ENCODE measurements around the gene HS6ST3. TPM values are rescaled to one million over a fixed set of nuclear protein-coding genes. Genes with fewer than 3 reads are reported as not detected.
"Not testable (repeated sequence)": the region's sequence is repeated elsewhere in the genome, so short reads cannot be mapped to it uniquely, and the experiment has no call there.

The HS6ST3 gene
- total and polyA plus RNA-seq, 9 of the 15 experiments (the other 6 are each of a cell fraction or from before 2014, with no cell fraction given): not detected

DNA sequence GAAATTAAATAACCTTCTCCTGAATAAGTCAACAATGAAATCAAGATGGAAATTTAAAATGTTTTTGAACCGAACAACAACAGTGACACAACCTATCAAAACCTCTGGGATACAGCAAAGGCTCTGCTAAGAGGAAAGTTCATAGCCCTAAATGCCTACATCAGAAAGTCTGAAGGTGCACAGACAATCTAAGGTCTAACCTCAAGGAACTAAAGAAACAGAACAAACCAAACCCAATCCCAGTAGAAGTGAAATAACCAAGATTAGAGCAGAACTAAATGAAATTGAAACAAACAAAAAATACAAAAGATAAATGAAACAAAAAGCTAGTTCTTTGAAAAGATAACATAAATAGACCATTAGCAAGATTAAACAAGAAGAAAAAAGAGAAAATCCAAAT, 45.7 kb upstream of the HS6ST3 start (continued):
- TF ChIP-seq, protein P1, sequence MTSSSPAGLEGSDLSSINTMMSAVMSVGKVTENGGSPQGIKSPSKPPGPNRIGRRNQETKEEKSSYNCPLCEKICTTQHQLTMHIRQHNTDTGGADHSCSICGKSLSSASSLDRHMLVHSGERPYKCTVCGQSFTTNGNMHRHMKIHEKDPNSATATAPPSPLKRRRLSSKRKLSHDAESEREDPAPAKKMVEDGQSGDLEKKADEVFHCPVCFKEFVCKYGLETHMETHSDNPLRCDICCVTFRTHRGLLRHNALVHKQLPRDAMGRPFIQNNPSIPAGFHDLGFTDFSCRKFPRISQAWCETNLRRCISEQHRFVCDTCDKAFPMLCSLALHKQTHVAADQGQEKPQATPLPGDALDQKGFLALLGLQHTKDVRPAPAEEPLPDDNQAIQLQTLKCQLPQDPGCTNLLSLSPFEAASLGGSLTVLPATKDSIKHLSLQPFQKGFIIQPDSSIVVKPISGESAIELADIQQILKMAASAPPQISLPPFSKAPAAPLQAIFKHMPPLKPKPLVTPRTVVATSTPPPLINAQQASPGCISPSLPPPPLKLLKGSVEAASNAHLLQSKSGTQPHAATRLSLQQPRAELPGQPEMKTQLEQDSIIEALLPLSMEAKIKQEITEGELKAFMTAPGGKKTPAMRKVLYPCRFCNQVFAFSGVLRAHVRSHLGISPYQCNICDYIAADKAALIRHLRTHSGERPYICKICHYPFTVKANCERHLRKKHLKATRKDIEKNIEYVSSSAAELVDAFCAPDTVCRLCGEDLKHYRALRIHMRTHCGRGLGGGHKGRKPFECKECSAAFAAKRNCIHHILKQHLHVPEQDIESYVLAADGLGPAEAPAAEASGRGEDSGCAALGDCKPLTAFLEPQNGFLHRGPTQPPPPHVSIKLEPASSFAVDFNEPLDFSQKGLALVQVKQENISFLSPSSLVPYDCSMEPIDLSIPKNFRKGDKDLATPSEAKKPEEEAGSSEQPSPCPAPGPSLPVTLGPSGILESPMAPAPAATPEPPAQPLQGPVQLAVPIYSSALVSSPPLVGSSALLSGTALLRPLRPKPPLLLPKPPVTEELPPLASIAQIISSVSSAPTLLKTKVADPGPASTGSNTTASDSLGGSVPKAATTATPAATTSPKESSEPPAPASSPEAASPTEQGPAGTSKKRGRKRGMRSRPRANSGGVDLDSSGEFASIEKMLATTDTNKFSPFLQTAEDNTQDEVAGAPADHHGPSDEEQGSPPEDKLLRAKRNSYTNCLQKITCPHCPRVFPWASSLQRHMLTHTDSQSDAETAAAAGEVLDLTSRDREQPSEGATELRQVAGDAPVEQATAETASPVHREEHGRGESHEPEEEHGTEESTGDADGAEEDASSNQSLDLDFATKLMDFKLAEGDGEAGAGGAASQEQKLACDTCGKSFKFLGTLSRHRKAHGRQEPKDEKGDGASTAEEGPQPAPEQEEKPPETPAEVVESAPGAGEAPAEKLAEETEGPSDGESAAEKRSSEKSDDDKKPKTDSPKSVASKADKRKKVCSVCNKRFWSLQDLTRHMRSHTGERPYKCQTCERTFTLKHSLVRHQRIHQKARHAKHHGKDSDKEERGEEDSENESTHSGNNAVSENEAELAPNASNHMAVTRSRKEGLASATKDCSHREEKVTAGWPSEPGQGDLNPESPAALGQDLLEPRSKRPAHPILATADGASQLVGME (CRISPR knock-in tag; IDR thresholded peaks at IDR 0.05): no peak
- TF ChIP-seq BRCA1 (IDR thresholded peaks at IDR 0.05) (no peak), BRCA1 (CRISPR knock-in tag; IDR thresholded peaks at IDR 0.05) (no peak)

DNA sequence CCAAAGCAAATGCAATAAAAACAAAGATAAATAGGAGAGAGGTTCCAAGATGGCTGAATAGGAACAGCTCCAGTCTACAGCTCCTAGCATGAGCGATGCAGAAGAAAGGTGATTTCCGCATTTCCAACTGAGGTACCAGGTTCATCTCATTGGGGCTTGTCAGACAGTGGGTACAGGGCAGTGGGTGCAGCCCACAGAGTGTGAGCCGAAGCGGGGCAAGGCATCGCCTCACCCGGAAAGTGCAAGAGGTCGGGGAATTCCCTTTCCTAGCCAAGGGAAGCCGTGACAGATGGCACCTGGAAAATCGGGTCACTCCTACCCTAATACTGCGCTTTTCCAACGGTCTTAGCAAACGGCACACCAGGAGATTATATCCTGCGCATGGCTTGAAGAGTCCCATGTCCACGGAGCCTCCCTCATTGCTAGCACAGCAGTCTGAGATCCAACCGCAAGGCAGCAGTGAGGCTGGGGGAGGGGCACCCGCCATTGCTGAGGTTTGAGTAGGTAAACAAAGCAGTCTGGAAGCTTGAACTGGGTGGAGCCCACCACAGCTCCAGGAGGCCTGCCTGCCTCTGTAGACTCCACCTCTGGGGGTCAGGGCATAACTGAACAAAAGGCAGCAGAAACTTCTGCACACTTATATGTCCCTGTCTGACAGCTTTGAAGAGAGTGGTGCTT, 43.3 kb upstream of the HS6ST3 start:
- CTCF ChIA-PET (ENCODE audit: low intra/inter-chr PET ratio); H3K4me2 ChIP-seq (ENCODE audit: insufficient read depth, low read length); H3K9me1 ChIP-seq (ENCODE audit: control insufficient read depth, insufficient read depth, low read length); FAIRE-seq; POLR2A ChIA-PET; H2AFZ ChIP-seq (ENCODE audit: low read depth, low read length); H3K27ac ChIP-seq (ENCODE audit: extremely low read depth, low read depth, low read length); H4K20me1 ChIP-seq (replicated peaks; ENCODE audit: control insufficient read depth, insufficient read depth, low read length); H3K9me3 ChIP-seq (replicated peaks; ENCODE audit: control insufficient read depth, insufficient read depth, low read depth, low read length); H3K36me3 ChIP-seq (ENCODE audit: control insufficient read depth, insufficient read depth, low read length); H3K4me1 ChIP-seq (replicated peaks in 1 of 2; ENCODE audit: control insufficient read depth in 2 of 2, insufficient read depth in 2 of 2, low read length in 2 of 2); intact Hi-C loops (cut with micrococcal nuclease); H3K9ac ChIP-seq (ENCODE audit: insufficient read depth in 1 of 2, low read depth in 2 of 2, low read length in 2 of 2); BruUV-seq (replicated peaks); DNase-seq (ENCODE audit: extremely low read depth in 1 of 4, low spot score in 3 of 4); H3K27me3 ChIP-seq (ENCODE audit: control insufficient read depth in 2 of 2, insufficient read depth in 2 of 2, low read length in 2 of 2); H3K4me3 ChIP-seq; in situ Hi-C loops (cut with MboI); ATAC-seq: not testable (repeated sequence)
- 93% methylated on average over 8 of the region's 16 CpGs for WGBS (ENCODE audit: insufficient coverage, low coverage, missing lambda C conversion rate)
- TF ChIP-seq, protein P2, sequence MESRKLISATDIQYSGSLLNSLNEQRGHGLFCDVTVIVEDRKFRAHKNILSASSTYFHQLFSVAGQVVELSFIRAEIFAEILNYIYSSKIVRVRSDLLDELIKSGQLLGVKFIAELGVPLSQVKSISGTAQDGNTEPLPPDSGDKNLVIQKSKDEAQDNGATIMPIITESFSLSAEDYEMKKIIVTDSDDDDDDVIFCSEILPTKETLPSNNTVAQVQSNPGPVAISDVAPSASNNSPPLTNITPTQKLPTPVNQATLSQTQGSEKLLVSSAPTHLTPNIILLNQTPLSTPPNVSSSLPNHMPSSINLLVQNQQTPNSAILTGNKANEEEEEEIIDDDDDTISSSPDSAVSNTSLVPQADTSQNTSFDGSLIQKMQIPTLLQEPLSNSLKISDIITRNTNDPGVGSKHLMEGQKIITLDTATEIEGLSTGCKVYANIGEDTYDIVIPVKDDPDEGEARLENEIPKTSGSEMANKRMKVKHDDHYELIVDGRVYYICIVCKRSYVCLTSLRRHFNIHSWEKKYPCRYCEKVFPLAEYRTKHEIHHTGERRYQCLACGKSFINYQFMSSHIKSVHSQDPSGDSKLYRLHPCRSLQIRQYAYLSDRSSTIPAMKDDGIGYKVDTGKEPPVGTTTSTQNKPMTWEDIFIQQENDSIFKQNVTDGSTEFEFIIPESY (CRISPR knock-in tag; IDR thresholded peaks at IDR 0.05): peak; percentile 47; the same call in 1 of the 2 replicates
- peaks cover 48% of the 10 kb centered on the region for H3K79me2 ChIP-seq (ENCODE audit: control insufficient read depth, insufficient read depth, low read length)

DNA sequence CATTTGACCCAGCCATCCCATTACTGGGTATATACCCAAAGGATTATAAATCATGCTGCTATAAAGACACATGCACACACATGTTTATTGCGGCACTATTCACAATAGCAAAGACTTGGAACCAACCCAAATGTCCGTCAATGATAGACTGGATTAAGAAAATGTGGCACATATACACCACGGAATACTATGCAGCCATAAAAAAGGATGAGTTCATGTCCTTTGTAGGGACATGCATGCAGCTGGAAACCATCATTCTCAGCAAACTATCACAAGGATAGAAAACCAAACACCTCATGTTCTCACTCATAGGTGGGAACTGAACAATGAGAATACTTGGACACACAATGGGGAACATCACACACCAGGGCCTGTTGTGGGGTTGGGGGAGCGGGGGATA, 39.0 kb upstream of the HS6ST3 start:
- H4K20me1 ChIP-seq (replicated peaks; ENCODE audit: control insufficient read depth, insufficient read depth, low read length); H3K27ac ChIP-seq (ENCODE audit: extremely low read depth, low read depth, low read length); H2AFZ ChIP-seq (ENCODE audit: low read depth, low read length); H3K27me3 ChIP-seq (ENCODE audit: control insufficient read depth in 2 of 2, insufficient read depth in 2 of 2, low read length in 2 of 2); H3K4me3 ChIP-seq; CTCF ChIA-PET (ENCODE audit: low intra/inter-chr PET ratio); in situ Hi-C loops (cut with MboI); H3K9me1 ChIP-seq (ENCODE audit: control insufficient read depth, insufficient read depth, low read length); FAIRE-seq; H3K4me2 ChIP-seq (ENCODE audit: insufficient read depth, low read length); DNase-seq (ENCODE audit: extremely low read depth in 1 of 4, low spot score in 3 of 4); BruUV-seq (replicated peaks); ATAC-seq; intact Hi-C loops (cut with micrococcal nuclease); H3K36me3 ChIP-seq (ENCODE audit: control insufficient read depth, insufficient read depth, low read length); H3K9ac ChIP-seq (ENCODE audit: insufficient read depth in 1 of 2, low read depth in 2 of 2, low read length in 2 of 2); H3K9me3 ChIP-seq (replicated peaks; ENCODE audit: control insufficient read depth, insufficient read depth, low read depth, low read length); POLR2A ChIA-PET: not testable (repeated sequence)
- Histone ChIP-seq H3K4me1 (replicated peaks in 1 of 2; ENCODE audit: control insufficient read depth in 2 of 2, insufficient read depth in 2 of 2, low read length in 2 of 2) (peaks cover 0 to 11% of the 10 kb centered on the region in 2 experiments; a peak in 2 of 5 replicates), H3K79me2 (ENCODE audit: control insufficient read depth, insufficient read depth, low read length) (peaks cover 30% of the 10 kb centered on the region)
- WGBS (ENCODE audit: insufficient coverage, low coverage, missing lambda C conversion rate): 80% methylated on average over 1 of the region's 4 CpGs
